Stomach (tissue), 4 donors: Measurements from ENCODE around the gene POC1A.

Source experiments
- CTCF ChIP-seq, 7 experiments: fragments of 450-650 bp in 4 of 7; fragments of 200-600 bp in 3 of 7; sonication (generic) in 3 of 7; IDR thresholded peaks; one replicate each; pipeline ENCODE4 v1.5.1; 2016 to 2019; ENCODE audit warnings: antibody characterized with exemption in 7 of 7, control low read depth in 2 of 7, mild to moderate bottlenecking in 1 of 7
- EP300 ChIP-seq: sonication (generic); formaldehyde crosslinking; IDR thresholded peaks from one replicate; pipeline ENCODE4 v1.6.1; 2017; ENCODE audit warnings: antibody characterized with exemption
- POLR2AphosphoS5 ChIP-seq, 3 donors: sonication (generic); formaldehyde crosslinking; IDR thresholded peaks; one replicate each; pipeline ENCODE4 v1.6.1; 2016; ENCODE audit warnings: antibody characterized with exemption in 3 of 3

DNA sequence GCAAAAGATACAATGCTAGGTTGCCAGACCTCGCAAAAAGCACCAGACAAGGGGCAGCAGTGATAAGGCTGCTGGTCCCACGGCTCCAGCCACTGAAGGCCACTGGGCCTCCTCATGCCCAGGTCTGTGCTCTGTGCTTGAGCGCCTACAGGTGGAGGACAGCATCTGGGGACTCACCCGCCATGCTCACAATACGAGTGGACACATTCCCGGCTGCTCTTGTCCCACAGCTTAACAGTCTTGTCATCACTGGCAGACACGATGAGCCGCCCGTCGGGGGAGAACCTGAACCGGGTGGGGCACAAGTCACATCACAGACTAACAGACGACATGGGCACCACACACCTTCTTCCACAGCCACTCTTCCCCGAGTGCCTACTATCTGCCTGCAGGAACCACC is 7.4 kb downstream of the POC1A start:
- TF ChIP-seq EP300, result no peak
- no peak for TF ChIP-seq POLR2AphosphoS5 (IDR thresholded peaks at IDR 0.05)
- TF ChIP-seq CTCF (IDR thresholded peaks at IDR 0.05), result no peak
